ENCODE measurements around the gene EOGT.

GRCh38 chr3:68953816-68954444 is 59.6 kb downstream of the EOGT start:
- no peak for TF ChIP-seq EZH2phosphoT487 (IDR thresholded peaks at IDR 0.05; ENCODE audit: low read length)
- no peak for TF ChIP-seq EZH2 (optimal IDR thresholded peaks at IDR 0.05; ENCODE audit: low read depth, low read length)

Measured in MM.1S (cell line).